Measurements from ENCODE around the gene GRM8. TPM values are rescaled to one million over a fixed set of nuclear protein-coding genes. Genes with fewer than 3 reads are reported as not detected.

The GRM8 gene
- total RNA-seq, 1 experiment from 2014 or later = 0.40 TPM

DNA sequence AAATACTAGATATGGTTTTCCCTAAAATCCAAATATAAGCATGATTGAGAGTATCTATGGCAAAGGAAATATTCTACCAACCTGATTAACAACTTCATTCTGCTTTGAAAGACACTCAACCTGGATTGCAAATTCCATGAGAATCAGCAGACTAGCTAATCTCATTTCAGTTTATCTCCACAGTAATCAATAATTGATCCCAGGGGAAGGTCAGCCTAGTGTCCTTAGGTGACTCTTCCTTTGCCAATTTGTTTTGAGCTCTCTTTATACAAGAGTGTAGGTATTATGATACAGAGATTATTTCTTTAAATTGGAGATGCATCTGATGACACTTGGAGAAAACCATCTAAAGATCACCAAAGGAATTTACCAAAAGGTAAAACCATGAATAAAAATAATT is 100.3 kb downstream of the GRM8 start:
- DNase-seq = no peak
- H3K27me3 Mint-ChIP-seq (ENCODE audit: unreplicated experiment) = peaks cover 71% of the 10 kb centered on the region
- H3K4me3 Mint-ChIP-seq (ENCODE audit: low read depth, unreplicated experiment) = no peak overlapping the region
- no peaks in the 10 kb centered on the region for H3K36me3 Mint-ChIP-seq (ENCODE audit: insufficient read depth, unreplicated experiment)
- no peak overlapping the region for H3K27ac Mint-ChIP-seq (ENCODE audit: unreplicated experiment)
- intact Hi-C loops (cut with micrococcal nuclease; ENCODE audit: unreplicated experiment) = no loop called here
- CTCF ChIA-PET = no interaction called here
- TF ChIP-seq, protein P1, sequence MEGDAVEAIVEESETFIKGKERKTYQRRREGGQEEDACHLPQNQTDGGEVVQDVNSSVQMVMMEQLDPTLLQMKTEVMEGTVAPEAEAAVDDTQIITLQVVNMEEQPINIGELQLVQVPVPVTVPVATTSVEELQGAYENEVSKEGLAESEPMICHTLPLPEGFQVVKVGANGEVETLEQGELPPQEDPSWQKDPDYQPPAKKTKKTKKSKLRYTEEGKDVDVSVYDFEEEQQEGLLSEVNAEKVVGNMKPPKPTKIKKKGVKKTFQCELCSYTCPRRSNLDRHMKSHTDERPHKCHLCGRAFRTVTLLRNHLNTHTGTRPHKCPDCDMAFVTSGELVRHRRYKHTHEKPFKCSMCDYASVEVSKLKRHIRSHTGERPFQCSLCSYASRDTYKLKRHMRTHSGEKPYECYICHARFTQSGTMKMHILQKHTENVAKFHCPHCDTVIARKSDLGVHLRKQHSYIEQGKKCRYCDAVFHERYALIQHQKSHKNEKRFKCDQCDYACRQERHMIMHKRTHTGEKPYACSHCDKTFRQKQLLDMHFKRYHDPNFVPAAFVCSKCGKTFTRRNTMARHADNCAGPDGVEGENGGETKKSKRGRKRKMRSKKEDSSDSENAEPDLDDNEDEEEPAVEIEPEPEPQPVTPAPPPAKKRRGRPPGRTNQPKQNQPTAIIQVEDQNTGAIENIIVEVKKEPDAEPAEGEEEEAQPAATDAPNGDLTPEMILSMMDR (IDR thresholded peaks at IDR 0.05; ENCODE audit: unreplicated experiment) = no peak
- no peaks in the 10 kb centered on the region for H3K9me3 Mint-ChIP-seq (ENCODE audit: low read depth, unreplicated experiment)
- no peaks in the 10 kb centered on the region for H3K4me1 Mint-ChIP-seq (ENCODE audit: low read depth, unreplicated experiment)
- BruUV-seq (replicated peaks) = no TSS peak

DNA sequence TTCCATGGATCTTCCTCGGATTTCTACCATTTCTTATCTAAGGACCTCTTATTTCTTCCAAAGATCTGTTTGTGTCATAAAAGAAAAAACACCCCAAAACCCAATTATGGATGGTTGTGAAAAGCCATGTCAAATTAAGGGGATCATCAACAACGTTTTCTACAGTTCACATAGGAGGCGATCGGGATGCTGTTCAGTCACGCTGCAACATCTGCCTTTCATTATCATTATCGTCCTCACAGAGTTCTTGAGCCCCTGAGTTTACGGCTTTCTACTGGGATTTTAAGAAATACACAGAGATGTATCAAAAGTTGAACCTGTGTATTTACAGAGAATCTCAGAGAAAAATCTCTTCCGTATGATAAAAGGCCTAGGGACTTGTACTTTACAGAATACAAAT is 101.4 kb downstream of the GRM8 start:
- intact Hi-C loops (cut with micrococcal nuclease; ENCODE audit: unreplicated experiment) = no loop called here
- no peak overlapping the region for H3K27ac Mint-ChIP-seq (ENCODE audit: unreplicated experiment)
- no peak for DNase-seq
- no peak overlapping the region for H3K4me3 Mint-ChIP-seq (ENCODE audit: low read depth, unreplicated experiment)
- no peaks in the 10 kb centered on the region for H3K36me3 Mint-ChIP-seq (ENCODE audit: insufficient read depth, unreplicated experiment)
- CTCF ChIA-PET = no interaction called here
- TF ChIP-seq, protein P1 (IDR thresholded peaks at IDR 0.05; ENCODE audit: unreplicated experiment) = no peak
- H3K4me1 Mint-ChIP-seq (ENCODE audit: low read depth, unreplicated experiment) = no peaks in the 10 kb centered on the region
- no TSS peak for BruUV-seq (replicated peaks)
- H3K9me3 Mint-ChIP-seq (ENCODE audit: low read depth, unreplicated experiment) = no peaks in the 10 kb centered on the region
- H3K27me3 Mint-ChIP-seq (ENCODE audit: unreplicated experiment) = peaks cover 71% of the 10 kb centered on the region

DNA sequence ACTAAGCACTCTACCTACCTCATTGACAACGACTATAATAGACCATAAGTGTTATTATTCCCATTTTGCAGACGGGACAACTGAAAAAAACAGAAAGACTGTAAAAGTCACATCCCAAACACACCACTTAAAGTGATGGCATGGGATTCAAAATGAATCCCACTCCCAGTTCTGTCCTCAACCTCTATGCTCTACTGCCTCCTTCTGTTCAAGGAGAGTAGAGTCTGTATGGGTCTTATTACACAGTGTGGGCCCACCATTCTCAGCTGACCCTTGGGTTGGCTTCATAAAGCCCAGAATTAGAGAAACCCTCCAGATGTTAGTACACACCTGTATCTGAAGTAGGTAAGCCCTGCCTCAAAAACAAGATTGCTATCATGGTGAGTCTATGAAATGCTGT is 102.2 kb downstream of the GRM8 start:
- intact Hi-C loops (cut with micrococcal nuclease; ENCODE audit: unreplicated experiment) = no loop called here
- peaks cover 70% of the 10 kb centered on the region for H3K27me3 Mint-ChIP-seq (ENCODE audit: unreplicated experiment)
- no peak overlapping the region for H3K27ac Mint-ChIP-seq (ENCODE audit: unreplicated experiment)
- H3K36me3 Mint-ChIP-seq (ENCODE audit: insufficient read depth, unreplicated experiment) = no peaks in the 10 kb centered on the region
- H3K4me3 Mint-ChIP-seq (ENCODE audit: low read depth, unreplicated experiment) = no peak overlapping the region
- CTCF ChIA-PET = no interaction called here
- TF ChIP-seq, protein P1 (IDR thresholded peaks at IDR 0.05; ENCODE audit: unreplicated experiment) = no peak
- BruUV-seq (replicated peaks) = no TSS peak
- H3K4me1 Mint-ChIP-seq (ENCODE audit: low read depth, unreplicated experiment) = no peaks in the 10 kb centered on the region
- DNase-seq = no peak
- H3K9me3 Mint-ChIP-seq (ENCODE audit: low read depth, unreplicated experiment) = no peaks in the 10 kb centered on the region

DNA sequence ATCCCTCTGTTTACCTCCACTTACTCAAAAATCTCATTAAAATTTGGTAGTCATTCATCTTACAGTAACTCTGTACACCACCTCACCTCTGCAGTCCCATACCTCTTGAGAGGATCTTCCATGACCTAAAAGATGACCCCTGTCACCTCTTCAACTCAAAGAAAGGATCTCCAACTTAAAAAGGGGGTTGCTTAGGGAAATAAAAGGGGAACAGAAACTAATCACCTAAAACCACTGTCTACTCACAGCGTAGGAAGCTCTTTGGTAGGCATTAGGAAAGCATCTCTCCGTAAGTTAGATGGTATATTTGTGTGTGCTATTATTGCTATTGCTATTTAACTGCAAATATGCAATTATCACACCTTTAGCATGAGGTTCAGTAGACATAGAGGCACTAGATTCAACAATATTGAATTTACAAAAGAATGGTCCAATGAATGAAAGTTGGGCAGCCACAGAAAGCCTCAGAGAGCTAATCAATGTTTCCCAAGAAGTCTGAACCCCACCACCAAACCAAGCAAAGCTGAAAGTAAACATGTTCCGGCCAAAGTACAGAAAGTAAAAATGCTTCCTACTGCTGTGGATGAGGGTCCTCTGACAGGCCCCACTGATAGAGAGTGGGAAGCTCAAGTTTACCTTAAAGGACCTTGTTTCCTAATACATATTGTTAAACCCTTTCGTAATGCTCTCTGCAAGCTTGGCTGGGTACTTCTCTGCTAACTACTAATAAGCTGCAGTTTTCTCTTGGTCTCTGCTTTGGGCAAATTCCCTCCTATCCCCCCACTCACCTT is 105.8 kb downstream of the GRM8 start:
- Mint-ChIP-seq H3K4me3 (ENCODE audit: low read depth, unreplicated experiment) (no peak overlapping the region), H3K27ac (ENCODE audit: unreplicated experiment) (no peak overlapping the region), H3K4me1 (ENCODE audit: low read depth, unreplicated experiment) (no peaks in the 10 kb centered on the region), H3K27me3 (ENCODE audit: unreplicated experiment) (peaks cover 64% of the 10 kb centered on the region), H3K36me3 (ENCODE audit: insufficient read depth, unreplicated experiment) (no peaks in the 10 kb centered on the region), H3K9me3 (ENCODE audit: low read depth, unreplicated experiment) (no peaks in the 10 kb centered on the region)
- no peak for DNase-seq
- intact Hi-C loops (cut with micrococcal nuclease; ENCODE audit: unreplicated experiment) = no loop called here
- no TSS peak for BruUV-seq (replicated peaks)
- CTCF ChIA-PET = no interaction called here
- TF ChIP-seq, protein P1 (IDR thresholded peaks at IDR 0.05; ENCODE audit: unreplicated experiment) = no peak
